ENCODE results near the gene ITGB5. TPM values are rescaled to one million over a fixed set of nuclear protein-coding genes. Genes with fewer than 3 reads are reported as not detected.

ITGB5 gene
- total RNA-seq, 2 donors from 2014 or later, result 262 to 329 TPM

- no peaks in the 10 kb centered on the region for H3K27me3 ChIP-seq (ENCODE audit: control insufficient read depth, insufficient read depth, low read length, poor library complexity, severe bottlenecking)
- H3K36me3 ChIP-seq (ENCODE audit: control insufficient read depth, insufficient read depth, low read length), result peaks cover 96% of the 10 kb centered on the region
- WGBS, 2 experiments (ENCODE audit: insufficient coverage in 1 of 2, insufficient read length in 1 of 2), result 84 to 85% methylated on average over 2 of the region's 2 CpGs
- H3K9ac ChIP-seq (ENCODE audit: extremely low read depth, low read length, poor library complexity, severe bottlenecking), result no peak overlapping the region
- no peaks in the 10 kb centered on the region for H3K27me3 Mint-ChIP-seq (ENCODE audit: insufficient read depth)
- peaks cover 86% of the 10 kb centered on the region for H3K36me3 Mint-ChIP-seq (ENCODE audit: low read depth)
- H3K4me1 ChIP-seq (ENCODE audit: control insufficient read depth, insufficient read depth, low read length), result peaks cover 22% of the 10 kb centered on the region
- peaks cover 32% of the 10 kb centered on the region for H3K4me1 Mint-ChIP-seq
- no peaks in the 10 kb centered on the region for H3K9me3 Mint-ChIP-seq
- H3K4me3 Mint-ChIP-seq, result no peak overlapping the region
- H3K9me3 ChIP-seq (ENCODE audit: control insufficient read depth, low read length), result no peaks in the 10 kb centered on the region
- TF ChIP-seq CTCF (conservative IDR thresholded peaks at IDR 0.05), result no peak
- H3K27ac Mint-ChIP-seq, result peak overlapping the region; percentile 82
- H3K4me3 ChIP-seq (ENCODE audit: low read length), result no peak overlapping the region
- no peak for DNase-seq
- no peak overlapping the region for H3K27ac ChIP-seq (ENCODE audit: low read depth, low read length)
Measured at GRCh38 chr3:124771083-124771445, 116.1 kb downstream of the ITGB5 start.

GRCh38 chr3:124770336-124771082, 116.7 kb downstream of the ITGB5 start:
- Histone ChIP-seq H3K27ac (ENCODE audit: low read depth, low read length) (no peak overlapping the region), H3K36me3 (ENCODE audit: control insufficient read depth, insufficient read depth, low read length) (peaks cover 97% of the 10 kb centered on the region), H3K9ac (ENCODE audit: extremely low read depth, low read length, poor library complexity, severe bottlenecking) (no peak overlapping the region), H3K4me1 (ENCODE audit: control insufficient read depth, insufficient read depth, low read length) (peaks cover 22% of the 10 kb centered on the region), H3K9me3 (ENCODE audit: control insufficient read depth, low read length) (no peaks in the 10 kb centered on the region), H3K4me3 (ENCODE audit: low read length) (no peak overlapping the region), H3K27me3 (ENCODE audit: control insufficient read depth, insufficient read depth, low read length, poor library complexity, severe bottlenecking) (no peaks in the 10 kb centered on the region)
- peaks cover 88% of the 10 kb centered on the region for H3K36me3 Mint-ChIP-seq (ENCODE audit: low read depth)
- WGBS, 2 experiments (ENCODE audit: insufficient coverage in 1 of 2, insufficient read length in 1 of 2), result 89 to 91% methylated on average over 7 to 10 of the region's 10 CpGs
- TF ChIP-seq CTCF (conservative IDR thresholded peaks at IDR 0.05), result no peak
- H3K9me3 Mint-ChIP-seq, result no peaks in the 10 kb centered on the region
- H3K27me3 Mint-ChIP-seq (ENCODE audit: insufficient read depth), result no peaks in the 10 kb centered on the region
- H3K4me3 Mint-ChIP-seq, result no peak overlapping the region
- peaks cover 29% of the 10 kb centered on the region for H3K4me1 Mint-ChIP-seq
- peak overlapping the region; percentile 82 for H3K27ac Mint-ChIP-seq
- peak; percentile 41 for DNase-seq

- H3K27ac ChIP-seq (ENCODE audit: low read depth, low read length), result no peak overlapping the region
- H3K4me1 ChIP-seq (ENCODE audit: control insufficient read depth, insufficient read depth, low read length), result peaks cover 17% of the 10 kb centered on the region
- H3K36me3 ChIP-seq (ENCODE audit: control insufficient read depth, insufficient read depth, low read length), result peaks cover 97% of the 10 kb centered on the region
- Mint-ChIP-seq H3K27me3 (ENCODE audit: insufficient read depth) (no peaks in the 10 kb centered on the region), H3K36me3 (ENCODE audit: low read depth) (peaks cover 88% of the 10 kb centered on the region), H3K27ac (peak overlapping the region; percentile 38), H3K4me3 (no peak overlapping the region), H3K9me3 (no peaks in the 10 kb centered on the region), H3K4me1 (peaks cover 21% of the 10 kb centered on the region)
- no peaks in the 10 kb centered on the region for H3K9me3 ChIP-seq (ENCODE audit: control insufficient read depth, low read length)
- no peak for DNase-seq
- H3K9ac ChIP-seq (ENCODE audit: extremely low read depth, low read length, poor library complexity, severe bottlenecking), result no peak overlapping the region
- WGBS, 2 experiments (ENCODE audit: insufficient coverage in 1 of 2, insufficient read length in 1 of 2), result 90 to 94% methylated on average over 2 to 9 of the region's 9 CpGs
- H3K27me3 ChIP-seq (ENCODE audit: control insufficient read depth, insufficient read depth, low read length, poor library complexity, severe bottlenecking), result no peaks in the 10 kb centered on the region
- TF ChIP-seq CTCF (conservative IDR thresholded peaks at IDR 0.05), result no peak
- H3K4me3 ChIP-seq (ENCODE audit: low read length), result no peak overlapping the region
Measured at GRCh38 chr3:124769462-124769861, 117.7 kb downstream of the ITGB5 start.

Data from endodermal cell (in vitro differentiated cells).